ENCODE measurements around the gene SNX30. TPM values are rescaled to one million over a fixed set of nuclear protein-coding genes. Genes with fewer than 3 reads are reported as not detected.

Gene SNX30
- total RNA-seq, 1 experiment from 2014 or later: 12.7 TPM

GRCh38 chr9:112870556-112870955 lies 120.0 kb downstream of the SNX30 start:
- DNase-seq (ENCODE audit: low read depth, low spot score) (no peak), ATAC-seq (no peak)
- TF ChIP-seq REST (IDR thresholded peaks at IDR 0.05; ENCODE audit: low read depth): no peak
- TF ChIP-seq EZH2phosphoT487 (IDR thresholded peaks at IDR 0.05; ENCODE audit: borderline replicate concordance): no peak
- TF ChIP-seq POLR2AphosphoS5 (IDR thresholded peaks at IDR 0.05; ENCODE audit: low read depth, low read length): no peak
- TF ChIP-seq CBX3 (IDR thresholded peaks at IDR 0.05; ENCODE audit: low read depth): no peak
- no peak for TF ChIP-seq ZBTB33 (IDR thresholded peaks at IDR 0.05; ENCODE audit: extremely low read depth, insufficient replicate concordance, low read length)
- TF ChIP-seq MAX (IDR thresholded peaks at IDR 0.05): no peak
- no peak for TF ChIP-seq SP1 (IDR thresholded peaks at IDR 0.05; ENCODE audit: low read depth)
- TF ChIP-seq ZNF274 (IDR thresholded peaks at IDR 0.05; ENCODE audit: low read depth, low read length): no peak
- TF ChIP-seq JUND (IDR thresholded peaks at IDR 0.05): no peak
- no peak for TF ChIP-seq EGR1 (IDR thresholded peaks at IDR 0.05; ENCODE audit: low read depth)
- TF ChIP-seq ELF1 (IDR thresholded peaks at IDR 0.05; ENCODE audit: borderline replicate concordance, low read depth): no peak
- TF ChIP-seq RAD21 (IDR thresholded peaks at IDR 0.05; ENCODE audit: low read depth): no peak
- TF ChIP-seq CTCF (IDR thresholded peaks at IDR 0.05 in 2 of 3, conservative IDR thresholded peaks at IDR 0.05 in 1 of 3; ENCODE audit: borderline replicate concordance in 1 of 3, insufficient read depth in 1 of 3, low read depth in 2 of 3, low read length in 2 of 3): no peak
- TF ChIP-seq FOSL1 (IDR thresholded peaks at IDR 0.05; ENCODE audit: low read depth): no peak
- no peak for TF ChIP-seq ZFX (IDR thresholded peaks at IDR 0.05)
- no peak for TF ChIP-seq POLR2A (IDR thresholded peaks at IDR 0.05; ENCODE audit: borderline replicate concordance, extremely low read depth, insufficient read depth, insufficient read length)
- no peak for TF ChIP-seq CEBPB (IDR thresholded peaks at IDR 0.05; ENCODE audit: low read depth)
- TF ChIP-seq YY1 (IDR thresholded peaks at IDR 0.05; ENCODE audit: extremely low read depth, insufficient replicate concordance, low read depth, low read length): no peak
- TF ChIP-seq EZH2 (IDR thresholded peaks at IDR 0.05): no peak
- ChIA-PET POLR2A (no interaction called here), RAD21 (ENCODE audit: low non-redundant PET in 1 of 2, low total read pairs in 2 of 2, uncharacterized antibody in 2 of 2, unreplicated experiment in 2 of 2) (no interaction called here), CTCF (no interaction called here)
- H3K27me3 ChIP-seq (ENCODE audit: insufficient read depth, low read length): no peaks in the 10 kb centered on the region
- no peak overlapping the region for H2AFZ ChIP-seq (ENCODE audit: low read depth, low read length, poor library complexity, severe bottlenecking)
- BruUV-seq (replicated peaks): no TSS peak
- intact Hi-C loops (cut with micrococcal nuclease): no loop called here
- no peak overlapping the region for H3K9ac ChIP-seq (ENCODE audit: low read length)
- H3K9me2 ChIP-seq (ENCODE audit: insufficient read depth): no peaks in the 10 kb centered on the region
- H3K4me1 ChIP-seq (ENCODE audit: control insufficient read depth in 1 of 2, insufficient read depth in 2 of 2, low read length in 2 of 2): peaks cover 8 to 26% of the 10 kb centered on the region in 2 experiments
- no peaks in the 10 kb centered on the region for H3K36me3 ChIP-seq (ENCODE audit: control insufficient read depth in 1 of 2, insufficient read depth in 2 of 2, low read length in 2 of 2)
- no peak overlapping the region for H3K4me2 ChIP-seq (ENCODE audit: low read length)
- H3K9me3 ChIP-seq (ENCODE audit: control insufficient read depth in 1 of 2, insufficient read depth in 1 of 2, low read depth in 1 of 2, low read length in 2 of 2): no peaks in the 10 kb centered on the region
- no peaks in the 10 kb centered on the region for H3K79me2 ChIP-seq (ENCODE audit: insufficient read depth, low read length)
- H3K4me3 ChIP-seq (replicated peaks in 1 of 2; ENCODE audit: low read depth in 1 of 2, low read length in 2 of 2): no peak overlapping the region
- no peak overlapping the region for H3K27ac ChIP-seq (ENCODE audit: low read depth, low read length)
- H4K20me1 ChIP-seq (ENCODE audit: insufficient read depth): no peaks in the 10 kb centered on the region
